B cell (primary cell): Measurements from ENCODE around the gene CFAP20.

Experiments used
- EZH2 ChIP-seq: IDR thresholded peaks from 2 replicates; pipeline ENCODE4 v1.6.1; 2012; ENCODE audit warnings: borderline replicate concordance, low read depth, mild to moderate bottlenecking, moderate library complexity, low read length; ENCODE audit not compliant: insufficient read depth, poor library complexity, severe bottlenecking
- TF ChIP-seq, protein P1 (sequence below): fragments of 200-600 bp; IDR thresholded peaks from one replicate; pipeline ENCODE4 v1.8.0; 2022; ENCODE audit warnings: antibody characterized with exemption, mild to moderate bottlenecking

DNA sequence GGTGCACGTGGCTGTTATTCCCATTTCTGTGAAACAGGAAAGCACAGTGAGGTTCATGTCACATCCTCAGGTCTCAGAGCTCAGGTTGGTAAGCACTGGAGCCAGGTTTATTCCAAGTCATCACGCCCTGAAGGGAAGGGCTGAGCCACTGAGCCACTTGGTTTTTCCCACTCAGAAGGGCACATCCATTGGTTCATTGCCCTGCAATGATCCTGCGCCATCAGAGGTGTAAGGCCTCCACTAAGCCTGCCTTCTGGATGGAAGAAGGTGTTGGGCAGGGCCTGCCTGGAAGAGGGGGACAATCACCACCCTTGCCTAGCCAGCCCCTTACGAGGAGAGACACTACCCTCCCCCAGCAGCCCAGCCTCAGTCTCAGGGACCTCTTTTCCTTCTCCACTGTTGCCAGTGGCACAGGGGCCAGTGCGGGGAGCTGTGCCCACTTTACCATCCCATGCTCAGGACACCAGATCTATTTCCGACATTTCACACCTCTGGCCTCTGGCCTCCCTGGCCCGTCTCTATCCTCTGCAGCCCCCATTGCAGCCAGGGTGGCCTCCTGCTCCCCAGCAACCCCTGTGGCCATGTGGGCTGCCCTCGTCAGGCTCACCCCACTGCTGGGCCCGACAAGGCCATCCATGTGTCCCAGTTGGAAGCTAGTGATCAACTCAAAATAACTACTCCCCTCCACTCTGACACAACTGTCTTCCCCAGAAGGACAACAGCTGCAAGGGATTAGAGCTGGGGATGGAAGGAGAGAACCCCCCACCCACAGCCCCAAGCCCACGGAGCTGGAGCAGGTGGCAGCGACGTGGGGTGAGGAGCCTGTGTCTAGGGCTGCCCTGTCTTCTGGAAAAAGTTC, 29.9 kb downstream of the CFAP20 start:
- TF ChIP-seq, protein P1, sequence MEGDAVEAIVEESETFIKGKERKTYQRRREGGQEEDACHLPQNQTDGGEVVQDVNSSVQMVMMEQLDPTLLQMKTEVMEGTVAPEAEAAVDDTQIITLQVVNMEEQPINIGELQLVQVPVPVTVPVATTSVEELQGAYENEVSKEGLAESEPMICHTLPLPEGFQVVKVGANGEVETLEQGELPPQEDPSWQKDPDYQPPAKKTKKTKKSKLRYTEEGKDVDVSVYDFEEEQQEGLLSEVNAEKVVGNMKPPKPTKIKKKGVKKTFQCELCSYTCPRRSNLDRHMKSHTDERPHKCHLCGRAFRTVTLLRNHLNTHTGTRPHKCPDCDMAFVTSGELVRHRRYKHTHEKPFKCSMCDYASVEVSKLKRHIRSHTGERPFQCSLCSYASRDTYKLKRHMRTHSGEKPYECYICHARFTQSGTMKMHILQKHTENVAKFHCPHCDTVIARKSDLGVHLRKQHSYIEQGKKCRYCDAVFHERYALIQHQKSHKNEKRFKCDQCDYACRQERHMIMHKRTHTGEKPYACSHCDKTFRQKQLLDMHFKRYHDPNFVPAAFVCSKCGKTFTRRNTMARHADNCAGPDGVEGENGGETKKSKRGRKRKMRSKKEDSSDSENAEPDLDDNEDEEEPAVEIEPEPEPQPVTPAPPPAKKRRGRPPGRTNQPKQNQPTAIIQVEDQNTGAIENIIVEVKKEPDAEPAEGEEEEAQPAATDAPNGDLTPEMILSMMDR: no peak
- TF ChIP-seq EZH2: no peak
